H1 (cell line): Measurements from ENCODE around the gene CHMP4A.

Experiments used
- CEBPB ChIP-seq: IDR thresholded peaks from 2 replicates; pipeline ENCODE4 v1.6.1; 2012; ENCODE audit warnings: low read depth, low read length
- CREB1 ChIP-seq: IDR thresholded peaks from 2 replicates; pipeline ENCODE4 v1.6.1; 2012; ENCODE audit warnings: inconsistent platforms
- CTCF ChIP-seq, 3 experiments: IDR thresholded peaks; 1 replicate in 2 of 3; 2 replicates in 1 of 3; pipeline versions ENCODE4 v1.5.1 to v1.6.1; 2011; ENCODE audit warnings: low read length in 3 of 3, mild to moderate bottlenecking in 3 of 3, inconsistent platforms in 2 of 3, low read depth in 1 of 3, moderate library complexity in 1 of 3; ENCODE audit not compliant: insufficient read depth in 1 of 3; ENCODE audit errors: control extremely low read depth in 1 of 3
- POLR2A ChIP-seq, 2 experiments: IDR thresholded peaks; 1 replicate in 1 of 2; 2 replicates in 1 of 2; pipeline ENCODE4 v1.6.1; 2011; ENCODE audit warnings: low read depth in 2 of 2, low read length in 2 of 2, mild to moderate bottlenecking in 2 of 2; ENCODE audit errors: control extremely low read depth in 1 of 2
- POLR2AphosphoS5 ChIP-seq: IDR thresholded peaks from 2 replicates; pipeline ENCODE4 v1.6.1; 2011; ENCODE audit warnings: low read depth, low read length
- SP1 ChIP-seq: IDR thresholded peaks from 2 replicates; pipeline ENCODE4 v1.6.1; 2011; ENCODE audit warnings: low read depth, low read length
- TCF12 ChIP-seq: IDR thresholded peaks from 2 replicates; pipeline ENCODE4 v1.6.1; 2011; ENCODE audit warnings: low read depth, mild to moderate bottlenecking, low read length

GRCh38 chr14:24182110-24182882 is 31.0 kb downstream of the CHMP4A start:
- TF ChIP-seq CREB1 (no peak), POLR2A (IDR thresholded peaks at IDR 0.05; ENCODE audit: control extremely low read depth in 1 of 2, low read depth in 2 of 2, low read length in 2 of 2) (peak in 1 of 2 experiments; percentile 46; a peak in 1 of 3 replicates), SP1 (no peak), POLR2AphosphoS5 (peak; percentile 18; the same call in 1 of the 2 replicates), CTCF (IDR thresholded peaks at IDR 0.05; ENCODE audit: control extremely low read depth in 1 of 3, insufficient read depth in 1 of 3, low read depth in 1 of 3, low read length in 3 of 3) (no peak), CEBPB (no peak), TCF12 (no peak)
